SK-N-SH (cell line): ENCODE measurements around the gene USP34. TPM values are rescaled to one million over a fixed set of nuclear protein-coding genes. Genes with fewer than 3 reads are reported as not detected.

Experiments used
- CTCF ChIA-PET: fragments of 300-600, 350-600 bp; formaldehyde crosslinking; extraction: SDS; loops from one replicate; lab custom pipeline; 2021; lab: Yijun Ruan, JAX
- POLR2A ChIA-PET: fragments of 350-600 bp; sonication (Branson Sonifier 250); formaldehyde crosslinking; extraction: SDS; loops from one replicate; lab custom pipeline; 2020; ENCODE audit warnings: antibody characterized with exemption, inconsistent platforms; lab: Yijun Ruan, JAX
- DNase-seq: peaks from one replicate; pipeline ENCODE4 v3.0.0; 2012
- H2AFZ ChIP-seq: fragments of 200-600 bp; sonication (generic); 2 replicates; pipeline ENCODE4 v1.8.1; 2016; ENCODE audit warnings: antibody characterized with exemption, mild to moderate bottlenecking, low read depth
- H3F3A ChIP-seq: fragments of 200-600 bp; sonication (generic); replicated peaks from 2 replicates; pipeline ENCODE3; 2016; ENCODE audit warnings: antibody characterized with exemption, mild to moderate bottlenecking; ENCODE audit not compliant: insufficient read depth
- H3K27ac ChIP-seq, 2 experiments: fragments of 200-500 bp in 1 of 2; fragments of 200-600 bp in 1 of 2; sonication (Bioruptor generic) in 1 of 2; sonication (generic), shearing (Covaris generic) in 1 of 2; 2 replicates each; pipeline versions ENCODE4 v1.5.1 to v1.6.1; 2014 to 2016; ENCODE audit warnings: low read depth in 2 of 2, inconsistent platforms in 1 of 2, low read length in 1 of 2, mild to moderate bottlenecking in 1 of 2, mixed read lengths in 1 of 2
- H3K27me3 ChIP-seq: fragments of 200-600 bp; sonication (generic), shearing (Covaris generic); 2 replicates; pipeline ENCODE4 v1.6.1; 2016; ENCODE audit warnings: mixed run types; ENCODE audit not compliant: insufficient read depth
- H3K36me3 ChIP-seq, 2 experiments: fragments of 200-500 bp in 1 of 2; fragments of 200-600 bp in 1 of 2; sonication (Bioruptor generic) in 1 of 2; sonication (generic) in 1 of 2; replicated peaks in 1 of 2; 2 replicates each; pipeline versions ENCODE3 to v1.5.1; 2014 to 2016; ENCODE audit warnings: low read length in 1 of 2, mild to moderate bottlenecking in 1 of 2; ENCODE audit not compliant: insufficient read depth in 2 of 2, control insufficient read depth in 1 of 2
- H3K4me1 ChIP-seq, 2 experiments: fragments of 200-500 bp in 1 of 2; fragments of 200-600 bp in 1 of 2; sonication (Bioruptor generic) in 1 of 2; sonication (generic), shearing (Covaris generic) in 1 of 2; 2 replicates each; pipeline versions ENCODE4 v1.5.1 to v1.6.1; 2014 to 2016; ENCODE audit warnings: low read depth in 1 of 2, low read length in 1 of 2, mixed run types in 1 of 2; ENCODE audit not compliant: insufficient read depth in 2 of 2, control insufficient read depth in 1 of 2
- H3K4me2 ChIP-seq: fragments of 200-600 bp; sonication (generic), shearing (Covaris generic); 2 replicates; pipeline ENCODE4 v1.6.1; 2017; ENCODE audit warnings: mixed run types
- H3K4me3 ChIP-seq, 2 experiments: fragments of 200-500 bp in 1 of 2; fragments of 200-600 bp in 1 of 2; sonication (Bioruptor generic) in 1 of 2; sonication (generic), shearing (Covaris generic) in 1 of 2; 2 replicates each; pipeline versions ENCODE4 v1.5.1 to v1.8.1; 2014 to 2016; ENCODE audit warnings: low read depth in 2 of 2, inconsistent platforms in 1 of 2, low read length in 1 of 2, mild to moderate bottlenecking in 1 of 2, mixed read lengths in 1 of 2, moderate library complexity in 1 of 2
- H3K79me2 ChIP-seq: fragments of 200-600 bp; sonication (generic); 2 replicates; pipeline ENCODE4 v1.8.1; 2017; ENCODE audit warnings: mild to moderate bottlenecking; ENCODE audit not compliant: insufficient read depth
- H3K9ac ChIP-seq: fragments of 200-600 bp; sonication (generic); 2 replicates; pipeline ENCODE4 v1.6.1; 2017; ENCODE audit warnings: mixed run types
- H3K9me2 ChIP-seq: fragments of 200-600 bp; sonication (generic); 2 replicates; pipeline ENCODE4 v1.6.1; 2017; ENCODE audit warnings: mixed run types
- H3K9me3 ChIP-seq: fragments of 200-600 bp; sonication (generic); 2 replicates; pipeline ENCODE4 v1.6.1; 2017; ENCODE audit warnings: mixed run types, mild to moderate bottlenecking, moderate library complexity
- H4K20me1 ChIP-seq: fragments of 200-600 bp; sonication (generic); 2 replicates; pipeline ENCODE4 v1.6.1; 2017; ENCODE audit warnings: mild to moderate bottlenecking, mixed run types; ENCODE audit not compliant: insufficient read depth
- CHD2 ChIP-seq: fragments of 150-350 bp; IDR thresholded peaks from 2 replicates; pipeline ENCODE4 v1.6.1; 2018; ENCODE audit warnings: low read length; ENCODE audit not compliant: partially characterized antibody
- ELF1 ChIP-seq: IDR thresholded peaks from 2 replicates; pipeline ENCODE4 v1.4.0; 2012
- FOXJ3 ChIP-seq: sonication (generic); formaldehyde crosslinking; IDR thresholded peaks from 2 replicates; pipeline ENCODE4 v1.5.1; 2020; ENCODE audit warnings: mild to moderate bottlenecking, missing genetic modification reagents
- GABPA ChIP-seq: IDR thresholded peaks from 2 replicates; pipeline ENCODE4 v1.4.0; 2012; ENCODE audit warnings: low read depth, mild to moderate bottlenecking
- GATA2 ChIP-seq: sonication (generic); formaldehyde crosslinking; IDR thresholded peaks from 2 replicates; pipeline ENCODE4 v1.5.0; 2020; ENCODE audit warnings: mild to moderate bottlenecking, missing genetic modification reagents
- IRF3 ChIP-seq: fragments of 150-350 bp; IDR thresholded peaks from 2 replicates; pipeline ENCODE4 v1.6.1; 2016; ENCODE audit warnings: mild to moderate bottlenecking, low read depth, low read length
- MAX ChIP-seq: IDR thresholded peaks from 2 replicates; pipeline ENCODE4 v1.4.0; 2012; ENCODE audit warnings: low read depth
- MXI1 ChIP-seq: IDR thresholded peaks from 2 replicates; pipeline ENCODE4 v1.6.1; 2012; ENCODE audit warnings: mild to moderate bottlenecking, low read depth, low read length, improper control_type of control experiment
- NFIC ChIP-seq: IDR thresholded peaks from 2 replicates; pipeline ENCODE4 v1.4.0; 2012; ENCODE audit warnings: borderline replicate concordance
- RAD21 ChIP-seq: IDR thresholded peaks from 2 replicates; pipeline ENCODE4 v1.6.1; 2012; ENCODE audit warnings: mild to moderate bottlenecking, low read length
- RCOR1 ChIP-seq: fragments of 150-350 bp; IDR thresholded peaks from 2 replicates; pipeline ENCODE4 v1.6.1; 2017; ENCODE audit warnings: antibody characterized with exemption, low read length
- REST ChIP-seq: IDR thresholded peaks from 2 replicates; pipeline ENCODE4 v1.6.1; 2012; ENCODE audit warnings: mild to moderate bottlenecking, low read depth, low read length, moderate library complexity
- RFX5 ChIP-seq: IDR thresholded peaks from 2 replicates; pipeline ENCODE4 v1.6.1; 2012; ENCODE audit warnings: mild to moderate bottlenecking, improper control_type of control experiment, low read length
- RXRA ChIP-seq: IDR thresholded peaks from 2 replicates; pipeline ENCODE4 v1.4.0; 2012; ENCODE audit warnings: low read depth, mild to moderate bottlenecking, borderline replicate concordance
- SIN3A ChIP-seq: IDR thresholded peaks from 2 replicates; pipeline ENCODE4 v1.6.1; 2012; ENCODE audit warnings: low read depth, mild to moderate bottlenecking, low read length, moderate library complexity, borderline replicate concordance
- TAF1 ChIP-seq: IDR thresholded peaks from 2 replicates; pipeline ENCODE4 v1.6.1; 2012; ENCODE audit warnings: low read depth, mild to moderate bottlenecking, low read length, moderate library complexity, borderline replicate concordance
- TCF12 ChIP-seq: IDR thresholded peaks from 2 replicates; pipeline ENCODE4 v1.4.0; 2012
- TEAD4 ChIP-seq: IDR thresholded peaks from 2 replicates; pipeline ENCODE4 v1.4.0; 2012; ENCODE audit warnings: mild to moderate bottlenecking, borderline replicate concordance; ENCODE audit not compliant: insufficient read depth
- YY1 ChIP-seq: IDR thresholded peaks from 2 replicates; pipeline ENCODE4 v1.4.0; 2012; ENCODE audit warnings: low read depth, mild to moderate bottlenecking
- ZBTB33 ChIP-seq: IDR thresholded peaks from 2 replicates; pipeline ENCODE4 v1.4.0; 2012; ENCODE audit warnings: low read depth, borderline replicate concordance
- WGBS: methylation state at CpG from one replicate; pipeline ENCODE4 v1.1.6; 2017; ENCODE audit warnings: low lambda C conversion rate; 5-methylcytosine and 5-hydroxymethylcytosine counted together
- polyA plus RNA-seq, 3 experiments: library from polyadenylated mRNA; depleted of rRNA; stranded (reverse); fragments of >200 nt; gene quantifications; 2 replicates each; pipeline ENCODE4 v1.2.3, GENCODE V29; 2012

Gene USP34
- polyA plus RNA-seq, 1 of the 3 experiments (the other 2 are of a cell fraction), result 31.4 TPM

GRCh38 chr2:61283443-61284160 is 187.3 kb downstream of the USP34 start:
- Histone ChIP-seq H4K20me1 (no peaks in the 10 kb centered on the region), H3K4me2 (no peak overlapping the region), H3K27me3 (no peaks in the 10 kb centered on the region), H3K9me2 (no peaks in the 10 kb centered on the region), H3K36me3 (peaks cover 59 to 74% of the 10 kb centered on the region in 2 experiments), H3K27ac (no peak overlapping the region), H3K4me3 (no peak overlapping the region), H2AFZ (no peak overlapping the region), H3K79me2 (peaks cover 3% of the 10 kb centered on the region; the same call in 1 of the 2 replicates), H3F3A (peaks cover 13% of the 10 kb centered on the region), H3K9ac (no peak overlapping the region), H3K4me1 (no peaks in the 10 kb centered on the region), H3K9me3 (no peaks in the 10 kb centered on the region)
- POLR2A ChIA-PET, result no interaction called here
- DNase-seq, result no peak
- 91% methylated on average over 1 of the region's 1 CpG for WGBS
- no peak for TF ChIP-seq SIN3A
- TF ChIP-seq RCOR1, result no peak
- no peak for TF ChIP-seq TAF1
- no peak for TF ChIP-seq RXRA
- TF ChIP-seq FOXJ3 (CRISPR knock-in tag), result no peak
- no peak for TF ChIP-seq MAX
- no peak for TF ChIP-seq GATA2
- TF ChIP-seq ZBTB33, result no peak
- no peak for TF ChIP-seq YY1
- TF ChIP-seq TCF12, result no peak
- TF ChIP-seq MXI1, result no peak
- no peak for TF ChIP-seq GABPA
- TF ChIP-seq RAD21, result no peak
- no peak for TF ChIP-seq IRF3
- TF ChIP-seq ELF1, result no peak
- no peak for TF ChIP-seq REST
- no peak for TF ChIP-seq TEAD4
- TF ChIP-seq RFX5, result no peak
- TF ChIP-seq NFIC, result no peak
- TF ChIP-seq CHD2, result no peak
- CTCF ChIA-PET, result no interaction called here
